ENCODE results near the gene CD52. TPM values are rescaled to one million over a fixed set of nuclear protein-coding genes. Genes with fewer than 3 reads are reported as not detected.
A peak's percentile ranks its signal among the peaks of the same experiment; 100 is the strongest.

CD52 gene
- polyA plus RNA-seq, 1 of the 3 experiments (the other 2 are of a cell fraction) = not detected

- H3K4me1 ChIP-seq (ENCODE audit: control insufficient read depth in 1 of 2, insufficient read depth in 2 of 2, low read depth in 1 of 2, low read length in 1 of 2) = peaks cover 31 to 48% of the 10 kb centered on the region in 2 experiments; a peak in 3 of 4 replicates
- H3K4me2 ChIP-seq = peak overlapping the region; percentile 74
- POLR2A ChIA-PET = no interaction called here
- H3F3A ChIP-seq (replicated peaks; ENCODE audit: insufficient read depth) = peaks cover 51% of the 10 kb centered on the region
- H3K79me2 ChIP-seq (ENCODE audit: insufficient read depth) = peaks cover 23% of the 10 kb centered on the region
- peaks cover 9 to 33% of the 10 kb centered on the region in 2 experiments for H3K36me3 ChIP-seq (replicated peaks in 1 of 2; ENCODE audit: control insufficient read depth in 1 of 2, insufficient read depth in 2 of 2, low read length in 1 of 2)
- H3K27ac ChIP-seq (ENCODE audit: low read depth in 2 of 2, low read length in 1 of 2) = peak overlapping the region; percentile 71 to 87
- H3K9ac ChIP-seq = peak overlapping the region; percentile 47; the same call in 1 of the 2 replicates
- TF ChIP-seq USF2 (IDR thresholded peaks at IDR 0.05; ENCODE audit: borderline replicate concordance, low read depth, low read length) (no peak), FOSL2 (IDR thresholded peaks at IDR 0.05; ENCODE audit: borderline replicate concordance, low read depth) (peak; percentile 80; the same call in 1 of the 2 replicates)
- TF ChIP-seq, protein P1, sequence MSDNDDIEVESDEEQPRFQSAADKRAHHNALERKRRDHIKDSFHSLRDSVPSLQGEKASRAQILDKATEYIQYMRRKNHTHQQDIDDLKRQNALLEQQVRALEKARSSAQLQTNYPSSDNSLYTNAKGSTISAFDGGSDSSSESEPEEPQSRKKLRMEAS (IDR thresholded peaks at IDR 0.05; ENCODE audit: low read depth) = 0 out of 2 replicates have a peak, but pooled peaks have one; percentile 16
- H2AFZ ChIP-seq (ENCODE audit: low read depth) = no peak overlapping the region
- DNase-seq = no peak
- H3K9me2 ChIP-seq = no peaks in the 10 kb centered on the region
- H3K4me3 ChIP-seq (ENCODE audit: low read depth in 2 of 2, low read length in 1 of 2) = no peak overlapping the region
- 0% methylated on average over 1 of the region's 2 CpGs for WGBS (ENCODE audit: low lambda C conversion rate)
- no peaks in the 10 kb centered on the region for H3K27me3 ChIP-seq (ENCODE audit: insufficient read depth)
- H4K20me1 ChIP-seq (ENCODE audit: insufficient read depth) = peaks cover 6% of the 10 kb centered on the region
- H3K9me3 ChIP-seq = no peaks in the 10 kb centered on the region
- CTCF ChIA-PET = interaction anchor here (0.6 to 9.5 kb wide), 27 partner anchors 9 to 355 kb away, joined by 3 to 204 read pairs (median 6); partner anchors contain the start of genes C1orf232, CD52, CEP85 and ZNF593
These were observed 41.3 kb upstream of the CD52 start for GRCh38 chr1:26276432-26276838.

DNA sequence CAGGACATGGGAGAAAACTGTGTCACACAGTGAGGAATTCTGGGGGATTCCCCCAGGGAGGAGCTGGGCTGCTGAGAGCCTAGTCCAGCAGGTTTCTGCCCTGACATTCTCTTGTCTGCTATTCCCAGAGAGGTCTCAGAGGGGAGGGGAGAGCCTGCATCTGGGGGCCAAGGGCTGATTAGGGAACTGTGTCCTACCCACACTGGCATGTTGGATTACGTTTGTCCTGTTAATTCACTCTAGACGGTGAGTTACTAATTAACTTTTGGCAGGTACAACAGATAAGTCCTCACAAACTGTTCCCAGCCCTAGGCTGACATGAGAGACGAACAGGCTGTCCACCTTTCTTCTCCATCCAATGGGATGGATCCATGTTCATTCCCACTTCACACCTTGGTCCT is 40.5 kb upstream of the CD52 start:
- WGBS (ENCODE audit: low lambda C conversion rate) = 92% methylated on average over 3 of the region's 3 CpGs

DNA sequence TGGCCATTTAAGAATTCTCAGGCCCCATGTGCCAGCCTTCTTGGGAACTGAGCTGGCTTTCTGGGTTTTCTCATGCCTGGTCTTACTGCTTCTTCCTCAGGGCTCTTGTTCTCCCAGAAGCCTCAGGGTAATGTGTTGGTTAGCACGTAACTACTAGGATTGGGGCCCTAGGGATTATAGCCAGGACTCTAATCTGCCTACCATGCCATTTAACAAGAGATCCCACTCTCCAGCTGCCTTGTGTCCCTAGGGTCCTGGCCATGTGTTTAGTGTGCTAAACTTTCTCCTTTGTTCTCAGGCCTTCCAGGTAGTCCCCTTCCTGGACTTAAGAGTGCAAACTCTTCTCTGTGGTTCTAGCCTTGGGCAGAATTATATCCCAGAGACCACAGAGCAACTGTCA is 40.0 kb upstream of the CD52 start:
- Histone ChIP-seq H3K4me2 (peak overlapping the region; percentile 95; the same call in 1 of the 2 replicates), H3K4me3 (ENCODE audit: low read depth in 2 of 2, low read length in 1 of 2) (no peak overlapping the region), H3K36me3 (replicated peaks in 1 of 2; ENCODE audit: control insufficient read depth in 1 of 2, insufficient read depth in 2 of 2, low read length in 1 of 2) (peaks cover 9 to 27% of the 10 kb centered on the region in 2 experiments), H3K9me2 (no peaks in the 10 kb centered on the region), H3F3A (replicated peaks; ENCODE audit: insufficient read depth) (peaks cover 51% of the 10 kb centered on the region), H3K9me3 (no peaks in the 10 kb centered on the region), H3K27ac (ENCODE audit: low read depth in 2 of 2, low read length in 1 of 2) (peak overlapping the region in 1 of 2 experiments; percentile 87; a peak in 2 of 4 replicates), H3K9ac (peak overlapping the region; percentile 81; the same call in 1 of the 2 replicates), H3K79me2 (ENCODE audit: insufficient read depth) (peaks cover 36% of the 10 kb centered on the region), H4K20me1 (ENCODE audit: insufficient read depth) (peaks cover 19% of the 10 kb centered on the region), H3K27me3 (ENCODE audit: insufficient read depth) (no peaks in the 10 kb centered on the region), H3K4me1 (ENCODE audit: control insufficient read depth in 1 of 2, insufficient read depth in 2 of 2, low read depth in 1 of 2, low read length in 1 of 2) (peaks cover 36 to 58% of the 10 kb centered on the region in 2 experiments; a peak in 3 of 4 replicates), H2AFZ (ENCODE audit: low read depth) (no peak overlapping the region)
- ChIA-PET CTCF (interaction anchor here (1.3 to 9.5 kb wide), 7 partner anchors 10 to 108 kb away, joined by 5 to 204 read pairs (median 11); partner anchors contain the start of genes CD52, CEP85 and ZNF593), POLR2A (no interaction called here)
- WGBS (ENCODE audit: low lambda C conversion rate) = no CpG with 5 or more reads among the region's 1 CpG
- no peak for DNase-seq
- TF ChIP-seq USF2 (IDR thresholded peaks at IDR 0.05; ENCODE audit: borderline replicate concordance, low read depth, low read length) (no peak), JUND (IDR thresholded peaks at IDR 0.05) (no peak), IRF3 (IDR thresholded peaks at IDR 0.05; ENCODE audit: low read depth, low read length) (no peak), ELF1 (IDR thresholded peaks at IDR 0.05) (no peak), SIN3A (IDR thresholded peaks at IDR 0.05; ENCODE audit: borderline replicate concordance, low read depth, low read length) (no peak), FOXM1 (IDR thresholded peaks at IDR 0.05; ENCODE audit: low read depth) (no peak), SMC3 (IDR thresholded peaks at IDR 0.05; ENCODE audit: low read depth, low read length) (no peak), FOXJ3 (CRISPR knock-in tag; IDR thresholded peaks at IDR 0.05) (no peak)
- TF ChIP-seq, protein P2, sequence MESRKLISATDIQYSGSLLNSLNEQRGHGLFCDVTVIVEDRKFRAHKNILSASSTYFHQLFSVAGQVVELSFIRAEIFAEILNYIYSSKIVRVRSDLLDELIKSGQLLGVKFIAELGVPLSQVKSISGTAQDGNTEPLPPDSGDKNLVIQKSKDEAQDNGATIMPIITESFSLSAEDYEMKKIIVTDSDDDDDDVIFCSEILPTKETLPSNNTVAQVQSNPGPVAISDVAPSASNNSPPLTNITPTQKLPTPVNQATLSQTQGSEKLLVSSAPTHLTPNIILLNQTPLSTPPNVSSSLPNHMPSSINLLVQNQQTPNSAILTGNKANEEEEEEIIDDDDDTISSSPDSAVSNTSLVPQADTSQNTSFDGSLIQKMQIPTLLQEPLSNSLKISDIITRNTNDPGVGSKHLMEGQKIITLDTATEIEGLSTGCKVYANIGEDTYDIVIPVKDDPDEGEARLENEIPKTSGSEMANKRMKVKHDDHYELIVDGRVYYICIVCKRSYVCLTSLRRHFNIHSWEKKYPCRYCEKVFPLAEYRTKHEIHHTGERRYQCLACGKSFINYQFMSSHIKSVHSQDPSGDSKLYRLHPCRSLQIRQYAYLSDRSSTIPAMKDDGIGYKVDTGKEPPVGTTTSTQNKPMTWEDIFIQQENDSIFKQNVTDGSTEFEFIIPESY (IDR thresholded peaks at IDR 0.05; ENCODE audit: borderline replicate concordance, low read depth) = no peak

More for the DNA sequence above, 40.5 kb upstream of the CD52 start:
- peaks cover 31% of the 10 kb centered on the region for H3K79me2 ChIP-seq (ENCODE audit: insufficient read depth)
- H3K36me3 ChIP-seq (replicated peaks in 1 of 2; ENCODE audit: control insufficient read depth in 1 of 2, insufficient read depth in 2 of 2, low read length in 1 of 2) = peaks cover 9 to 25% of the 10 kb centered on the region in 2 experiments
- H3F3A ChIP-seq (replicated peaks; ENCODE audit: insufficient read depth) = peaks cover 51% of the 10 kb centered on the region
- peak overlapping the region in 1 of 2 experiments; percentile 87; a peak in 3 of 4 replicates for H3K27ac ChIP-seq (ENCODE audit: low read depth in 2 of 2, low read length in 1 of 2)
- DNase-seq = no peak
- ChIA-PET POLR2A (no interaction called here), CTCF (interaction anchor here (1.2 to 9.5 kb wide), 11 partner anchors 10 to 171 kb away, joined by 3 to 204 read pairs (median 8); partner anchors contain the start of genes CD52, CEP85 and ZNF593)
- H2AFZ ChIP-seq (ENCODE audit: low read depth) = no peak overlapping the region
- no peaks in the 10 kb centered on the region for H3K9me3 ChIP-seq
- H4K20me1 ChIP-seq (ENCODE audit: insufficient read depth) = peaks cover 14% of the 10 kb centered on the region
- peaks cover 36 to 55% of the 10 kb centered on the region in 2 experiments; a peak in 3 of 4 replicates for H3K4me1 ChIP-seq (ENCODE audit: control insufficient read depth in 1 of 2, insufficient read depth in 2 of 2, low read depth in 1 of 2, low read length in 1 of 2)
- H3K4me2 ChIP-seq = no peak overlapping the region
- no peak for TF ChIP-seq FOXM1 (IDR thresholded peaks at IDR 0.05; ENCODE audit: low read depth)
- TF ChIP-seq POLR2AphosphoS5 (IDR thresholded peaks at IDR 0.05; ENCODE audit: low read depth, low read length) = no peak
- no peak for TF ChIP-seq YY1 (IDR thresholded peaks at IDR 0.05; ENCODE audit: low read depth)
- TF ChIP-seq, protein P1 (IDR thresholded peaks at IDR 0.05; ENCODE audit: low read depth) = no peak
- no peaks in the 10 kb centered on the region for H3K27me3 ChIP-seq (ENCODE audit: insufficient read depth)
- no peak overlapping the region for H3K9ac ChIP-seq
- H3K9me2 ChIP-seq = no peaks in the 10 kb centered on the region
- no peak overlapping the region for H3K4me3 ChIP-seq (ENCODE audit: low read depth in 2 of 2, low read length in 1 of 2)
